ENCODE results near the gene ESPNL. TPM values are rescaled to one million over a fixed set of nuclear protein-coding genes. Genes with fewer than 3 reads are reported as not detected.
"Not testable (repeated sequence)": the region's sequence is repeated elsewhere in the genome, so short reads cannot be mapped to it uniquely, and the experiment has no call there.

ESPNL gene
- total RNA-seq, 4 donors from 2014 or later = 0.13 to 0.29 TPM; not detected in 2

- H3K4me3 ChIP-seq (ENCODE audit: low read depth, poor library complexity, severe bottlenecking) = no peak overlapping the region
These were observed 34.9 kb upstream of the ESPNL start for GRCh38 chr2:238065071-238065846.

DNA sequence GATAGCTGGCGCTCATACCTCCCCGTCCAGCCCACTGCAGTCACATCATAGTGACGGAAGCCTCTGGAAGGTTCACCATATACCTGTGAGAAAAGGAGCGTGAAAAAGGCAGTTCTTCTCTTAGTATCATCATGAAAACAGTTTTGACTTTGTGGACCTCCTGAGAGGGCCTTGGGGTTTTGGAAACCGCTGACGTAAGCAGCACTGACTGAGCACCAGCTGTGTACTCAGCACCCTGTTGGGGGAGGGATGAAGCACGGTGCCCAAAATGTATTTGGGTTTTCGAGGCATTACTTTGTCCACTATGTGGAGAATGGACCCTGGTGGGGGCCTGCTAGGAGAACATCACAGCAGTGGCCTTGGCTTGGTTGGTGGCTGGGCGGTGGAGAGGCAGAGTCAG is 33.9 kb upstream of the ESPNL start:
- TF ChIP-seq, protein P1, sequence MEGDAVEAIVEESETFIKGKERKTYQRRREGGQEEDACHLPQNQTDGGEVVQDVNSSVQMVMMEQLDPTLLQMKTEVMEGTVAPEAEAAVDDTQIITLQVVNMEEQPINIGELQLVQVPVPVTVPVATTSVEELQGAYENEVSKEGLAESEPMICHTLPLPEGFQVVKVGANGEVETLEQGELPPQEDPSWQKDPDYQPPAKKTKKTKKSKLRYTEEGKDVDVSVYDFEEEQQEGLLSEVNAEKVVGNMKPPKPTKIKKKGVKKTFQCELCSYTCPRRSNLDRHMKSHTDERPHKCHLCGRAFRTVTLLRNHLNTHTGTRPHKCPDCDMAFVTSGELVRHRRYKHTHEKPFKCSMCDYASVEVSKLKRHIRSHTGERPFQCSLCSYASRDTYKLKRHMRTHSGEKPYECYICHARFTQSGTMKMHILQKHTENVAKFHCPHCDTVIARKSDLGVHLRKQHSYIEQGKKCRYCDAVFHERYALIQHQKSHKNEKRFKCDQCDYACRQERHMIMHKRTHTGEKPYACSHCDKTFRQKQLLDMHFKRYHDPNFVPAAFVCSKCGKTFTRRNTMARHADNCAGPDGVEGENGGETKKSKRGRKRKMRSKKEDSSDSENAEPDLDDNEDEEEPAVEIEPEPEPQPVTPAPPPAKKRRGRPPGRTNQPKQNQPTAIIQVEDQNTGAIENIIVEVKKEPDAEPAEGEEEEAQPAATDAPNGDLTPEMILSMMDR (IDR thresholded peaks at IDR 0.05) = no peak
- no peak for TF ChIP-seq POLR2A (IDR thresholded peaks at IDR 0.05)
- 86% methylated on average over 9 of the region's 9 CpGs for WGBS, 2 donors
- intact Hi-C loops (cut with DNase I; ENCODE audit: low total_unique reads) = no loop called here
- no peak for DNase-seq (ENCODE audit: low spot score in 2 of 2)
- H3K4me3 ChIP-seq (ENCODE audit: low read depth, poor library complexity, severe bottlenecking) = no peak overlapping the region

More at GRCh38 chr2:238065071-238065846, 34.9 kb upstream of the ESPNL start:
- intact Hi-C loops (cut with DNase I; ENCODE audit: low total_unique reads) = no loop called here
- no peak for TF ChIP-seq POLR2A (IDR thresholded peaks at IDR 0.05)
- TF ChIP-seq, protein P1 (IDR thresholded peaks at IDR 0.05) = no peak
- DNase-seq (ENCODE audit: low spot score in 2 of 2) = no peak
- WGBS, 2 donors = 86% methylated on average over 18 of the region's 18 CpGs

- WGBS, 2 donors = 94 to 95% methylated on average over 7 of the region's 7 CpGs
- DNase-seq (ENCODE audit: low spot score in 2 of 2); H3K4me3 ChIP-seq (ENCODE audit: low read depth, poor library complexity, severe bottlenecking); intact Hi-C loops (cut with DNase I; ENCODE audit: low total_unique reads): not testable (repeated sequence)
These were observed 33.4 kb upstream of the ESPNL start for GRCh38 chr2:238066718-238067117.

DNA sequence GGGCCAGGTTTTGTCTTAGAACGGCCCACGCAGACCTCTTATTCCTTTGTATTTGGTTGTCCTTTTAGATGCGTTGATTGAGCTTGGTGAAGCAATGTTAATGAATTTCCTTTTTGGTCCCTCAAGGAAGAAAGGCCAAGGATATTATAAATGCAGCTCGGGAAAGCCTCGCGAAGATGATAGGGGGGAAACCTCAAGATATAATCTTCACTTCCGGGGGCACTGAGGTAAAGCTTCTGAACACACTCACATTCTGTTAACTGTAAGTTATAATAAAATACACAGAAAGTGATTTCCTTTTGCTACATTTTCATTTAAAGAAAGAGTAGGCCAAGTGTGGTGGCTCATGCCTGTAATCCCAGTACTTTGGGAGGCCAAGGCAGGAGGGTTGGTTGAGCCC is 32.2 kb upstream of the ESPNL start:
- no peak for DNase-seq (ENCODE audit: low spot score in 2 of 2)
- intact Hi-C loops (cut with DNase I; ENCODE audit: low total_unique reads) = no loop called here
- TF ChIP-seq, protein P1 (IDR thresholded peaks at IDR 0.05) = no peak
- no peak for TF ChIP-seq POLR2A (IDR thresholded peaks at IDR 0.05)
- H3K4me3 ChIP-seq (ENCODE audit: low read depth, poor library complexity, severe bottlenecking) = no peak overlapping the region
- WGBS, 2 donors = 92 to 93% methylated on average over 7 of the region's 7 CpGs

DNA sequence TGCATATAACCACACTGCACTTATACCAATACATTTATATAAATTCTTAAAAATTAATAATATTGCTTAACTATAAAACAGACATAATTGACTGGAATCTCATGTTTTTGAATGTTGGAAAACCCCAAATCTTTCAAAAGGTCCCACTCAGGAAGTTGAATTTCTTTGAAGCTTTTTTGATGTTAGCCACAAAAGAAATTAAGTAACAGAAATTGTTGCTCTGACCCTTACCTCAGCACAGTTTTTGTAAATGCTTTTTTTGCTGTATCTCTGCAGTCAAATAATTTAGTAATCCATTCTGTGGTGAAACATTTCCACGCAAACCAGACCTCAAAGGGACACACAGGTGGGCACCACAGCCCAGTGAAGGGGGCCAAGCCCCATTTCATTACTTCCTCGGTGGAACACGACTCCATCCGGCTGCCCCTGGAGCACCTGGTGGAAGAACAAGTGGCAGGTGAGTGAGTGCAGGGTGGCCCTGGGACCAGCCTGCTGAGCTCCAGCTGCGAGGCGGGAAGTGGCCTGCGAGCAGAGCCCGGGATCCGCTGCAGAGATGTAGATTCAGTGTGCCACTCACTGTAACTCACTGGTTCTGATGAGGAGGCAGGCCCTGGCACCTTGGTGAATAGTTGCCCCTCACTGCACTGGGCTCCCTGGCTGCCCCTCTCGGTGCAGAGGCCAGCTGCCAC is 31.0 kb upstream of the ESPNL start:
- WGBS, 2 donors = 92% methylated on average over 10 of the region's 10 CpGs
- intact Hi-C loops (cut with DNase I; ENCODE audit: low total_unique reads) = no loop called here

GRCh38 chr2:238069877-238070276 is 30.3 kb upstream of the ESPNL start:
- no peak overlapping the region for H3K4me3 ChIP-seq (ENCODE audit: low read depth, poor library complexity, severe bottlenecking)
- TF ChIP-seq, protein P1 (IDR thresholded peaks at IDR 0.05) = no peak
- TF ChIP-seq POLR2A (IDR thresholded peaks at IDR 0.05) = no peak
- WGBS, 2 donors = 89 to 95% methylated on average over 9 of the region's 9 CpGs
- DNase-seq (ENCODE audit: low spot score in 2 of 2) = no peak
- intact Hi-C loops (cut with DNase I; ENCODE audit: low total_unique reads) = no loop called here

More for the DNA sequence above, 31.0 kb upstream of the ESPNL start:
- no peak overlapping the region for H3K4me3 ChIP-seq (ENCODE audit: low read depth, poor library complexity, severe bottlenecking)
- no peak for DNase-seq (ENCODE audit: low spot score in 2 of 2)
- TF ChIP-seq, protein P1 (IDR thresholded peaks at IDR 0.05) = no peak
- no peak for TF ChIP-seq POLR2A (IDR thresholded peaks at IDR 0.05)

All from lower leg skin (tissue), 4 donors.